Measurements from ENCODE around the gene PIEZO2.
"Not testable (repeated sequence)": the region's sequence is repeated elsewhere in the genome, so short reads cannot be mapped to it uniquely, and the experiment has no call there.

Gene PIEZO2

DNA sequence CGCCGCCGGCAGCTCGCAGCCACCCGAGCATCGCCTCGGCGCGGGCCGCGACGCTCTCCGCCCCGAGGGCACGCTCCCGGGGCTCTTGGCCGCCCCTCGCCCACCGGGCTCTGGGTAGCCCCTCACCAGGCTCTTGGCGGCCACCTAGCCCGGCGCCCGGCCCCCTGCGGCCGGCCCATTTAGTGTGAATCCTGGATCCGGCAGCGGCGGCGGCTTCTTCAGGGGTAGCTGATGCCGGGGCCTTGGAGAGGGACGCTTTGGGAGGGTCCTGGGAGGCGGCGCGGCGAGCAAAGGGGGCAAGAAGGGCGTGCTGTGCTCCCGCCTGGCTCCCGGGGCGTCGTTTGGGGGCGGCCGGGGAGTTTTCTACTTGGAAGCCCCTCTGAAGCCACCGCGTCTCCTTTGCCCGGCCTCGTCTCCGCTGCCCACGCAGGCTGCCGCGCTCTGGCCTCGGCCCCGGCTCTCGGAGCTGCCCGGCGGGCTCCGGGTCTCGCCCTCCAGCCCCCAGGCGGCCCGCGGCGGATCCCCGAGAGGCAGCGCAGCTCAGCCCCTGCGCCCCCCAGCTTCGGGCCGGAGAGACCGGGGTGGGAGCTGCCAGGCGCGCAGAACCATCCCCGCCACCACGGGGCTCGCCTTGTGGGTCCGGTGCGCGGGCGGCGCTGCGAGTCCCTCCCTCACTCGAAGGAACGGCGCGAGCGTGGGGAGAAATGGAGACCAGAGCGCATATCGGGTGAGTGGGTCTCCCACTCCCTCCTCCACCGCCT lies 509 bp downstream of the PIEZO2 start:
- no peak for DNase-seq

DNA sequence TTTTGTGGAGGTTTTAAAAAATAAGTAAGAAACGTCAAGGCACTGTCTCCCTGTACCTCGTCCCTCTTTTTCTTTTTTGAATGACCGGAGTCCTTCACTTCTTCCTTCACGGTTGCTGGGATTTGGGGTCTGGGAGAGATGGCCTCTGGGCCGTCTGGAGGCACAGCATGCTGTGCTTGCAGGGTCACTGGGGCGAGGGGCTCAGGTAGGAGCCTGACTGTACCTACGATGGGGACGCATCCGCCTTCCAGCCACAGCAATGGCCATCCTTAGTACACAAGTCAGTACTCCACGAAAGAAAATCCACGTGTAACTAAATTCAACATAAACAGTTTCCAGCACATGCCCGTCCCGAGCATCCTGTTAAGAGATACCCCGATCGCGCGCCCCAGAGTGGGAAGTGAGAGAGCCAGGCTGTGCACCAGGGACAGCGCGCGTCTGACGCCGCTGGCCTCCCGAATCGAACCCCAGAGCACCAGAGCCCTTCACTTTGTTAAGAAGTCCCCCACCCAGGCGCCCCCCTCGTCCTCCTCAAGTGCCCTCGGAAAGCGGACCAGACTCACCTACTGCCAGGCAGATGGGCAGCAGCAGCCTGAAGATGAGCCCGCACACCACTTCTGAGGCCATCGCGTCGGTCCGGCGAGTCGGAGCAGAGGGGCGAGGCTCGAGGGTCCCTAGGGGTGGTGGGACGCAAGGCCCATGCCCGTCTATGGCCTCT lies 1.2 kb downstream of the PIEZO2 start:
- no peak for DNase-seq

DNA sequence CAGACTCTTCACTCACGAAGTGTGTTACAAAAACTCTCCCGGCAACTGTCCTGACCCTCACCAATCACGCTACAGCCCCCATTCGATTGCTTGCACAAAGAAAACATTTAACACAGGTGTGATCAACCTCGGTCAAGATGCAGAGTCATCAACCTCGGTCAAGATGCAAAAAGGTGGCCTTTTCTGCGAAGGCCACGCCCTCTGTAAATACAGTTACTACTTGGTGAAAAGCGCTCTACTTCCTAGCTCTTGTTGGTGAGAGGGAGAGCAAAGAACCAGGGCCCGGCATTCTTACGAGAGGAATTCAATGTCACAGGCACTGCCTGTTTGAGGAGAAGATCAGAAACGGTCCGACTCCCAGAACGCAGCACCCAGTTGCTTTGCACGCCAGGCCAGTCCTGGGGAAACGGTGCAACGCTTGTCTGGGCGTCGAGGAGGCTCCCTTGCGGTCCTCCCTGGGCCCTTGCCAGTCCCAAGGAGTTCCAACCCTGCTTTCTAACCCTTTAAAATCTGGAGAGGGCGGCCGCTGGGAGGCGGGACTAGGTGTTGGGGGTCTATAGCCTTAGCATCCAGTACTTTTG lies 1.9 kb downstream of the PIEZO2 start:
- no peak for DNase-seq

DNA sequence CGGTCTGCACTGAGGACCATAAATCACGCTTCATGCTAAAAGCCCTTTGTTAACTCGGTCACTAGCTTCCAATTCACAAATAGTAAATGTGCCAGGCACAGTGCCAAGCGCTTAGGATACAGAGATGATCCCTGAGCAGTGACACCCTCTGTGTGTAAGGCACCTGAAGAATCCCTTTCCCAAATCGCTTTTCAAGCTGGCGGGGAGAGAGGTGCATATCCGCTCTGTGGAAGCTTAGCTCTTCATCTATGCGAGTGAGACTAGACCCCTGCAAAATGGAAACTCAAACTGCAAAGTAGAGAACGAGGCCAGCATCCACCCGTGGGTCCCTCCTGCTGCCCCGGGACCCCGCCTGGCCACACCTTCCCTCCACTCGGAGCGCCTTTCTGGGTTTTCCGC lies 2.4 kb downstream of the PIEZO2 start:
- DNase-seq = no peak

DNA sequence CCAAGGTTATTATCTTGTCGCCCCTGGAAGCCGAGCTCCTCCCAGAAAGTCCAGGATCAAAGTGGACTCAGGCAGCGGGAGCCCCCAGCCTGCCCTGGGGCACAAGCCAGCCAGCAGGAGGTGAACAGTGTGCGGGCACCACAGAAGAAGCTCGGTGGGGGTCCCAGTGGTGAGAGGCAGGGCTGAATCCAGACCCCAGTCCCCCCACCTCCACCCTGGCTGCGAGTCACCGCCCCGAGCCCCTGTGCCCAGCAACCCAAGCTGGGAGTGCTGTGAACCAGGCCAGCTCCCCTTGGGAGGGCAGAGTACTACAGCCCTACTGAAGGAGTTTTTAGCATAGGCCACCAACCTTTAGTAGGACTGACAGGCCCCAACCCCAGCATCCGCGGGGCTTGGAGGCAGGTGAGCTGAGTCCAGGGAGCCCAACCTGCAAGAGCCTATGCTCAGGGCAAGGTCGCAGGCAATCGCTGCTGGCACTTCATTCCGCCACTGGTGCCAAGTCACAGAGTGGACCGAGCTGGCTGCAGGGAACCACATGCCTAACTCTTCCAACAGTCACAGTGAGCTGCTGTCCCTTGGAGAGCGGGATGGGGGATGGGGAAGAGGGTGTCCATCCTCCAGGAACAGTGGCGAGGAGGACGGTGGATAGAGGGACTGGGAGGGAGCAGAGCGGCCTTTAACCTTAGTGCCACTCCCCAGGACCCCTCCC lies 3.0 kb downstream of the PIEZO2 start:
- DNase-seq = no peak

DNA sequence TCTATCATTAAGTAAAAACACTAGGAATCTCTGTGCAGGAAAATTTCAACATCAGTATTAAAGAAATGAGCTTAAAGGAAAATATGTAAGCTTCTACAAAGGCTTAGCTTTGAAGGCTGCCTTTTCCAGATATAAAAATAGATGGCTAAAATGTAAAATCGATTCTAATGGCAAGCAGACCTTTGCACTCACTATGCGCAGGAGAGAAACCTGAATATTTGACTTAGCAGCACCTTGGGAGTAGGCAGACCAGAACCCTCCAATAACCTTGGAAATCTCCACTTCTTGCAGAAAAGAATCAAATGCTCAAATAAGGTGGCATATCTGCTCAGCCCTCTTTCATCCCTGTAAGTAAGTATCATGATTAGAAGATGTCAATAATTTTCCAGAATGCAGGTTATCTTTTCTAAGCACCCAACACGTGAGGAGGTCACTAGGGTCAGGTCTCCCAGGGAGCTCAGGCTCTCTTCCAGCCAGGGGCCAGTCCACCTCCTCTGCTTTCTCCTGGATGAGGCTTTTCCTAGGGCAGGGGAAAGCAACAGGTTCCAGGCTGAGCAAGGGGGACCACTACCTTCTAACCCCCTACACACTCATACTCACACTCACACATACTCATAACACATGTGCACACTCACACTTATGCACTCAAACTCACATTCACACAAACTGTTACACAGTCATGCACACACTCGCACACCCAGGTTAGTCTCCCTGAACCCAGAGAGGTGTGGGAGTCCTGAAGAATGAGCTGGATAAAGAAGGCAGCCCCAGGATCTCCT lies 3.8 kb downstream of the PIEZO2 start:
- no peak for DNase-seq

DNA sequence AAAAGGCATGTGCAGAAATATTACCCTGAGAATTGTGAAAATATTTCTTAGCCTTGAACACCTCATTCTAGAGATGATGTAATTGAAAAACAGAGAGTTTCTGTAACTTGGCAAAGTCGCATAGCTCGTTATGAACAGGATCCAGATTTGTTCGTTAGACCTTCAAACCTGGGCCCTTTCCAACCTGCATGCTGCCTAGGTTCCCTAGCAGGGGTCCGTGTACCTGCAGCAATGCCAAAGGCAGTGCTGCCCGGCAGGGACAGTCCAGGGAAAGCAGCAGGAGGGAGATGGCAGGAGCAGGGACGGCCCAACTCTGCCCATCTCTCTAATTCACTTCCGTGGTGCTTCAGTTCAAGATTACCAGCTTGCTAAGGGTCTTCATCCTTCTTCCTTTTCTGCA lies 12.0 kb downstream of the PIEZO2 start:
- no peak for DNase-seq

DNA sequence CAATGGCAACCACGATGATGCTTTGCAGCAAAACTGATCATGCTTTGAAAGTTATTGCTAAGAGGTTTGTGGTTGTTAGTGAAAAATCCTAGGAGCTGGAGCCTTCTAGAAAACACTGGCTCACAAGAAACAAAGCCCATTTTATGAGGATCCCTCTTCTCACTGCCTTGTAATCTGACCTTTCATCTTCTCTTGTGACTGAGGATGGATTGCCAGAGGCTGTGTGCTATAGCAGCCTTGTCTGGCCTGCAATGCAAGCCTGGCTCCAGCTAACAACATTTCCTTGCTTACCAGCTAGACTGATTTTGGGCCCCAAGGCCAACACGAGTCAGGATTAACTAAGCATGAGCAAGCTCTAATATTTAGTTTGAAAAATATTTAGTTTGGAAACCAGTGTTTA lies 13.1 kb downstream of the PIEZO2 start:
- no peak for DNase-seq

DNA sequence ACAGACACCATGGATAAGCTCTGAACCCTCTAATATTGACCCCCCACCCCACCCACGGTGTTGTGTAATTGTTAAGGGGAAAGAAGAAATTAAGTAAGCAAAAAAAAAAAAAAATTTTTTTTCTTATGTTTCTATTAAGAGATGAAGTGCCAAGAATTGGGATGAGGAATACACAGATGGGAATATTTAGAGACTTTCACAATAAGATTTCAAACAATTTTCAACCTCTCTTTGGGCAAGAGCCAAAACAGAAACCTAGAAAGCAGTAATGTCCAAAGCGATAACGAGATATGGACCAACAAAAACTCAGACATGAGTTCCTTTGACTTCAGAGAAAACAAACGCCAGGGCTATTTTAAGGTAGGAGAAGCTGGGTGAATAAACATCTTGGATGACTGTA lies 14.4 kb downstream of the PIEZO2 start:
- DNase-seq = no peak

DNA sequence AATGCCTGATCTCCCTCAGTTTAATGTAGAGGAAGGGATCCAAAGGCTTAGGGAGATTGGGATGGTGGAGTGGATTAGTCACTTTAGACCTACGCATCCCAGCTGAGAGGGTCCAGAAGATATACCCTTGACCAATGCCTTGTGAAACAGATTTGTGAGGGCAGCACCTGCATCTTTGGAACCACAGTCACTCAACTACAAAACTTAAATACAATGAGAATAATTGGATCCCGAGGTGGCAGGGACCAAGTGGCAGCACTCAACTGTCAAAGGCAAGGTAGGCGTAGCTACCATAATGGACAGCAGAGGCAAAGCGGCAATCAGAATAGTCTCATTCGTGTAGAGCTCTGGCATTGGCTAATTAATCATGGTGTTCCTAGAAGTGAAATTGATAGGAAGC lies 20.3 kb downstream of the PIEZO2 start:
- DNase-seq = not testable (repeated sequence)

DNA sequence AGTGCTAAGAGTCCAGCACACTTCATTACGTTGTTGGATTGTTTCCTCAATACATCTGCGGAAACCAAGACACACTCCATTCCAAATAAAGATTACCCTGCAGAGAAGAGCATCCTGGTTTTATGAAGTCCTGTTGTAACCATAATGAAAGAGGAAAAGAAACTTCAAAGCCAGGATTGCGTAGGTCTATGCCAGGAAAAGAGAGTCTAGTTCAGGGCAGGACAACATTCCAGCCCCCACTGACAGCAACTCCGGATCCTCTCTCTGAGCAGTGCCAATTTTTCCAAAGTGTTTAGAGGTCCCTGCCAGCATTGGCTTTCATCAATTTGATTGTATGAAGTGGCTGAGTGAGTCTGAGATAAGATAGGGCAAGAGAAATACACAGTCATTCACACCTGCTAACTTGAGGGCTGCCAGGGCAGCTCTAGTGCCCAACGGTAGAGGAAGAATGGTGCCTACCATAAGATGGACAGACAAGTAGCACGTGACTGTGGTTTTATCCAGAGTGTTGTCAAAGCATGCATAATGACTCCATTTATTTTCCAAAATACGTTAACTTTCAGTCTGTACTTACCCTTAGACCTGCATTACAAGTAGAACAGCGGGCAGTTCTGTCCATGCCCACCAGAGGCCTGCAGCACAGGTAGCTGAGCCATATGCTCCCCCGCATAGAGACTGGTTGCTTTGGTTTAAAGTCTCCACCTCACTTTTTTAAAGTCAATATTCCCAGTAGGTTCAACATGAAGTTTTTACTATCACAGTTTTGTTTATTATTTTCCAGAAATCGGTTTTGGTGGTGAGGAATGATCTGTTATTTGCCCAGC lies 23.7 kb downstream of the PIEZO2 start:
- DNase-seq = no peak

DNA sequence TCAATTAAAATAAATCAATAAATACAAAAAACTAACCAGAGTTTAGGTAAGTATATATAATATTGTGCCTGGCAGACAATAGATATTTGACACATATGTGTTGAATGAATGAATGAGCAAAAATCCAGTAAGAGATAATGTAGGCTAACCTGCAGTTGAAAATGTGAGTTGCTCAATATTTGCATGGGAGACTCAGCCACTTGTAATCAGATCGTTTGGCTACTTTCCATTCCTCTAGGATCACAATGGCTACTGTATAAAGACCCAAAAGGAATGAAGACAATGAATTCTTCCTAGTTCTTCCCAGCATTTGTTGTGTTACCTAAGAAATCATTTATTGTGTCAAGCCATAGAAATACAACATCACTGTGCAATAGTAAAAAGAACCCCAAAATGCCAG lies 25.3 kb downstream of the PIEZO2 start:
- no peak for DNase-seq

DNA sequence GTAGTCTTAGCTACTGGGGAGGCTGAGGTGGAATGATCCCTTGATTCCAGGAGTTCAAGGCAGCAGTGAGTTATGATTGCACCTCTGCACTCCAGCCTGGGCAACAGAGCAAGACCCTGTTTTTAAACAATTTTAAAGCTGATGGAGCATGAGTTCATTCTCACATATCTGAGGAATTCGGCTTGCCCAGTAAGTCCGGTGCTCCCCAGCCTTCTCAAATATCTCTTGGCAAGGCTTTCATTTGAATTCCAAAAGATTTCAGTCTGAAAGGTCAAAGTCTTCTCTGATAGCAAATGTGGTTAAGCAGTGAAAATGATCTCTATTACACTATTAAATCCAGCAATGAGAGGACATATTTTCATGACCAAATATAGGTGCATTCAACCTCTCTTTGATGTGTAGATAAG lies 27.9 kb downstream of the PIEZO2 start:
- DNase-seq = no peak

DNA sequence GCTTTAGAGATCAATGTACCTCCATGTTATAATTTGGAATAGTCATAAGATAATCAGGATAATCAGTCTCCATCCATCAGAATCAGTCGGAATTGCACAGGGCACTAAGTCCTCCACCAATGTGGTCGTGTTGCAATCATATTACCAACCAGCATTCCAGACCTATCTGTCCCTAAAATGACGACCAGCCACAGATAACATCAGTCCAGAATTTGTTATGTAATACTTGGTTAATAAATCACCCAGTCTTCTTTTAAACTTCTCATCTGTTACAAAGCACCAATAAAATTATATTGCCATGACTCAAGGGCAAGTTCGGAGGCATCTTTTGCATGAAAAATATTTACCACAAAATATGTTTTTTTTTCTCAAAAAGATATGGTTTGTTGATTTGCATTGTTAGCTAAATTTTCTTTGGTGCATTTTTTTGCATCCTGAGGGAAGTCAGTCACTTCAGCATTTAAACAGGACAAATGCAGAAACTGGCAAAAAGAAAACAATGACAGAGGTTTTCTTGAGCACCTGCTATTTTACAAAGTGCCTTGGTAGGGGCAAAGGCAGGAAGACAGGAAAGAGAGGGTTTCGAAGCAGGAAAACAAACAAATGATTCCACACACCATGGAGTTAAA lies 29.3 kb downstream of the PIEZO2 start:
- no peak for DNase-seq

DNA sequence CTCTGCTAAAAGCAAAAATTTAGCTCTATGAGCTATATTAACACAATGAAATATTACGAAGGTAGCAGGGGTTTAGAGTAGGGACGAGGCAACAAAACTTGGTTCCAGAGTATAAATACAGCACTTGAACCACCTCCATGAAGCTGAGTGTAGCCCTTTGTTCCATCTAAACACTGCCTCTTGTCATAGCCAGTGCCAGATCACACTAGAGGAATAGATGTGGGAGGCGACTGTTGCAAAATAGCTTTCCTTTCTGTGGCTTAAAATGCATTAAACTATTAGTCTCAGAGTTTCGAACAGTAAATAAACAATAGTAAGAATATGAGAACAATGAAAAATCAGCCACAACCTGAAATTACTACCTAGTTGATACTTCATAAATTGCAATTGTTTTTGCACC lies 29.8 kb downstream of the PIEZO2 start:
- no peak for DNase-seq

DNA sequence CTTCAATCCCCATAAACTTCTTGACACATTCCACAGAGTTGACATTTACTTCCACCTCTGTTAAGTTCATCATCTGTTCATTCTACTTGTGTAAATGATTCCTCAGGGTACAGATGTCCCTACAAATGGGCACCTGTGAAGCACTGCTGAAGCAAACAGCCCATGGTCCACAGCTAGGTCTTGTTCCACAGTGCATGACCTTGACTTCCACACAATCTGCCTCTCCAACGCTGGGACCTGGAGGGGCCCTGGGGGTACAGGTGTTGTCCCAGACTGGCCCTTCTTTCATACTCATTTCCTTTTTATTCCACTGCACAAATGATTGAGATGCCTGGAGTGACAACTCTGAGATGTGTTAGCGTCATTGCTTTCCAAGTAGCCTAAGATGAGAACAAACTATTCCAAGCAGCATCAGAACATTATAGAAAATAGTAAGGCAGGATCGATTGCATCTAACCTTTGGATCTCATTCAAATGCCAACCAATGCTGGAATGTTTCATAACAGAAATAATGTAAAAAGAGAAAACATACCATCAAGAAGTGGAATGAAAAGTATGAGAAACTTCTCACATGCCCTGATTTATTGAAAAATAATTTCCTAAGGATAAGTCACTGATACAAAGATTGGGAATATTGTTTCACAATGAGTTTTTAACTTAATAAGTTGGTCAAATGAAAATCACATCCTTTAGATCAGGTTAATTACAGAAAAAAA lies 31.2 kb downstream of the PIEZO2 start:
- DNase-seq = no peak

DNA sequence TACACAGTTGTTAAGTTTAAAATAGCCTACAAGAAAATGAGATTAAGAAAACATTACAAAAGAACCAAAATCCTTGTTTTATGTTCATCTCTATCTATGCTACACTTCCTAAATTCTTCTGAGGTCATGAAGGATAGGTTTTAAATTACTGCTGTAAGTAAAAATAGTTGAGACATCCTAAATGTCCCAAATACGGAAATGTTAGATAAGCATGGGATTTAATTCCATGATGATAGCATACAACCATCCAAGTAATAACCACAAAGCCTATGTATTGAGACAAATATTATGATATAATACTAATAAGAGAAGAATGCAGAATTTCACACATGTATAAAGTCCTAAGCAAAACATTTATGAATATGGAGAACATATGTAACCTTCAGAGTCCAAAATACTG lies 34.1 kb downstream of the PIEZO2 start:
- no peak for DNase-seq

DNA sequence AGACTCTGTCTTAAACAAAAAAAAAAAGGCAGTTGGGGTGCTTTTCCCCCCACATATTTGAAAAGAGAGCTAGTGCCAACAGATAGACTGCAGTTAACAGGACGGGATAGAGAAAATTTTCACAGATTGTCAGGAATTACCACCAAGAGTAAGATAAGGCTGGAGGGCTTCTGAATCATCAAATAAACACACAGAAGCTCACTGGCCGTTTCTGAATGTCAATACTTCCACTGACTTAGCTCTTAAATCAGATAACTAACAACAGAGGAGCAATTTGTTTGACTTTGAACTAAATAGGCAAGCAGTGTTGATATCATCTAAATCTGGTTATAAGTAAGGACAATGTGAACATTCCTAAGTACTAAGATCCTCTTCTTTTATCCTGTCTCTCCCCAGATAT lies 34.7 kb downstream of the PIEZO2 start:
- DNase-seq = no peak

DNA sequence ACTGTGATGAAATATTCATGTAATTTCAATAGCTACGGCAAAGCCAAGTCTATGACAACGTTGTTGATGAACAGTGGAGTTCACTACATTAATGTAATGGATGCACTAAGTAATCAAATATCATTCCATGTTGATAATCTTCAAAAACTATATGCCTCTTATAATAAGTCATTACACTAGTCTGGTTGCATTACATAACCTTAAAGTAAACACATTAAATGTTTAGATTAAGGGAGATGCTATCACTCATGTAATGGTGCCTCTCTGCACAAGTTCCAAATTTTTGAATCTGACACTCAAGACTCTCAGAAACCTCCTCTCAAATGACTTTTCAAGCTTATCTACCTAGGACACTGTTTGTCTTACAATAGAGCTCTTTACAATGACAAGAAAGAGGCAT lies 35.4 kb downstream of the PIEZO2 start:
- no peak for DNase-seq

DNA sequence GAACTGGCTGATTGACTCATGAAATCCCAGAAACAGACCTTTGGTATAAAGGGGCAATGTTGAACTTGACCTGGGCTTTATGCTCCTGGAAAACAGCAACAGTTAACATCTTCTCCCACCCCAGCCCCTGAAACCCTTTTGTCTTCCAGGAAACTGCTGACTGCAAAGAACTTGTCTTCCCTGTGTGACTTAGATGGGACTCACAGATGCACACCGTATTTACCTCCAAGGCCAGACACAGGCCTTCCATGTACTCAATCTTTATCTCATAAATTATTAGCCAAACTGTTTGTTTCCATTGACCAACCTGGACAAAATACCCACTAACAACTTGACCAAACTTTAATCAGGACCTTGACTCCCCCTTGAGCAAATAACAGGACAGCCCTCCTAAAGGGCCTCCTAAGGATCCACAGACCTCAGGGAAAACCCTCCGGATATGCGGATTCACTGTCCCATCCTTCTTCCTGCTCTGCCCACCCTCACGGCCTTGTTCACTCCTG lies 36.3 kb downstream of the PIEZO2 start:
- DNase-seq = no peak

DNA sequence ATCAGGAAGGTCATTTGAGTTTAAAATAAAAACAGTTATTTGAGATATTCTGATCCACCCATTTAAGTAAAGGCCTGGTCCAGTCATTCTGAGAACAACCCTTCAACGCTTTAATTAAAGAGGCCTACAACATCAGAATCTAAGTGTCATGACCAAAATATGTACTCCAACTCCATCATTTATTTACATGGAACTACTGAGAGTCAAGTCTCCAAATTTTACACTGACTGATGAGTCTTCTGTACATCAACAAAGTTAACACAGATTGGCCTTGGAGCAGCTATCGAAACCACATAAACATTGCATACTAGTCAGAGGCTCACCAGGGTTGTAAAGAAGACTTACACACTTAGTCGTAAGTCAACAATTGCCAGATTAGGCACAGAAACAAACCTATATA lies 37.1 kb downstream of the PIEZO2 start:
- DNase-seq = no peak
